GM19193 (cell line): ENCODE data around the gene LRRC49.

Source experiments
- POLR2A ChIP-seq: IDR thresholded peaks from 4 replicates; pipeline ENCODE4 v1.6.1; 2011; ENCODE audit not compliant: insufficient read depth, insufficient read length; ENCODE audit errors: extremely low read depth

The LRRC49 gene

GRCh38 chr15:71049706-71050422 lies 157.2 kb downstream of the LRRC49 start:
- no peak for TF ChIP-seq POLR2A

- TF ChIP-seq POLR2A: no peak
Measured at GRCh38 chr15:71050461-71050860, 157.8 kb downstream of the LRRC49 start.

- TF ChIP-seq POLR2A: no peak
Measured at GRCh38 chr15:71051539-71051938, 158.9 kb downstream of the LRRC49 start.

- no peak for TF ChIP-seq POLR2A
Measured at GRCh38 chr15:71052356-71052755, 159.7 kb downstream of the LRRC49 start.

- TF ChIP-seq POLR2A: no peak
Measured at GRCh38 chr15:71054286-71054952, 161.8 kb downstream of the LRRC49 start.

GRCh38 chr15:71055461-71055860 lies 162.8 kb downstream of the LRRC49 start:
- TF ChIP-seq POLR2A: no peak

GRCh38 chr15:71056111-71056510 lies 163.5 kb downstream of the LRRC49 start:
- TF ChIP-seq POLR2A: no peak

- no peak for TF ChIP-seq POLR2A
Measured at GRCh38 chr15:71057143-71057542, 164.5 kb downstream of the LRRC49 start.

GRCh38 chr15:71057581-71057980 lies 165.0 kb downstream of the LRRC49 start:
- TF ChIP-seq POLR2A: no peak

GRCh38 chr15:71060983-71061382 lies 168.4 kb downstream of the LRRC49 start:
- TF ChIP-seq POLR2A: no peak

- no peak for TF ChIP-seq POLR2A
Measured at GRCh38 chr15:71066983-71067382, 174.4 kb downstream of the LRRC49 start.

- no peak for TF ChIP-seq POLR2A
Measured at GRCh38 chr15:71069693-71070092, 177.1 kb downstream of the LRRC49 start.

GRCh38 chr15:71071529-71071928 lies 178.9 kb downstream of the LRRC49 start:
- no peak for TF ChIP-seq POLR2A

- no peak for TF ChIP-seq POLR2A
Measured at GRCh38 chr15:71072423-71072822, 179.8 kb downstream of the LRRC49 start.

GRCh38 chr15:71078506-71079207 lies 186.0 kb downstream of the LRRC49 start:
- TF ChIP-seq POLR2A: no peak

- no peak for TF ChIP-seq POLR2A
Measured at GRCh38 chr15:71079208-71080044, 186.8 kb downstream of the LRRC49 start.

GRCh38 chr15:71080166-71080565 lies 187.5 kb downstream of the LRRC49 start:
- TF ChIP-seq POLR2A: no peak
